A204.1 (cell line): Measurements from ENCODE around the gene IL1RAPL2.
"Not testable (repeated sequence)": the region's sequence is repeated elsewhere in the genome, so short reads cannot be mapped to it uniquely, and the experiment has no call there.

Experiments used
- FAIRE-seq: peaks from 2 replicates; lab custom pipeline; 2012; peaks lifted over from hg19 to GRCh38; lab: Jason Lieb, UNC

Gene IL1RAPL2

DNA sequence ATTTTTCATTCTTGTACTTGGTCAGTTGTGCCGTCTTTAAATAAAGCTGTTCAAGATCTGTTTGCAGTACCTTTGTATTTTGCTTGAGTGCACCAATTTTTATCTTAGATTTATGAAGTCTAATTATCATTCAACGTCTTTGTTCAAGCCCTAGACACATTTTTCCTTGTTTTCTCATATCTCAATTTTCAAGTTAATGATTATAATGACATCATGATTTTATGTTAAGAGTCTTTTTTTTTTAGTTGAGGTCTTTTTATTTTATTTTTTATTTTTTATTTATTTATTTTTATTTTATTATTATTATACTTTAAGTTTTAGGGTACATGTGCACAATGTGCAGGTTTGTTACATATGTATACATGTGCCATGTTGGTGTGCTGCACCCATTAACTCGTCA is 463.0 kb downstream of the IL1RAPL2 start:
- peak; percentile 3 for FAIRE-seq

DNA sequence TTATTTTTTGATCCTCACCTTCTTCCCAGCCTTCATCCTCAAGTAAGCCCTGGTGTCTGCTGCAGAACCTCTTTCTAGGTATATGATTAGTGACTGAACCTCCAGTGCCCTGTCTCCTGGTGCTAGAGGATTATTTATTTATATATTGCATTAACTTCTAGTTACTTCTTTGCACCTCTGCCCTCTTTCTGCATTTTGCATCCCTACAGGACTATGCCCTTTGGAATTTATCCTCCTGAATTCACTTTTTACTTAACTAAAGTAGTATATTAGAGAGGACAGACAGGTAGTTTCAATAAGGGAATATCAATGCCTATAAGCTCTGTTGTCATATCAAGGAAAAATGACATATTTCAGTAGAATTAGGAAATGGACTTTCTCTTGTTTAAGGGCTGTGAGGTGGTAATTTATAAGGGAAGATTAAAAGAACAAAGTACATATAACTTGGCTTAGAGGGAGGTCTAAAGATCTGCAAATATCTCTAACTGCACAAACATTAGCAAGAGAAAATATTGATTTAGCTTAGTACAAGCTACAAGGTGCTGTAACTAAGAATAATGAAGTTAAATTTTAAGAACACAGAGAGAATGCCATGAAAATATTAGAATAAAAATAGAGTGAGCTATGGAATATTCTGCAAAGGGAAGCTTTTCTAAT is 472.8 kb downstream of the IL1RAPL2 start:
- FAIRE-seq, result no peak

DNA sequence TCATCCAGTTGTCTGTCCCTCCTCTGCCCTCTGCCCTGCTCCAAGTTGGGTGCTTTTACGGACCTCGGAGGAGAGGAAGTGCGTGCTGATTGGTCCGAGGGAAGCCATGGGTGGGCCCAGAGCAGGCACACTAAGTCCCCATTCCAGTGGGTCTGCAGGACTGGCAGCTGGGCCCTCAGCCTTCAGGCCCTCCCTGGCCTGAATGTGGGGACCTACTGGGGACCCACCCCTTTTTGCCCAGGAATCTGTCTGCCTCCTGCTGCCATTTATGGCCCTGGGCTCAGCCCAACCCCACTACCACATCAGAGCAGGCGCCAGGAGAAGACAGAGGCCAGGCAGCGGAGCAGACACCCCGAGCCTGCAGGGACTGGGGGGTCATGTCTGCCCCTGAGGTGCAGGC is 484.9 kb downstream of the IL1RAPL2 start:
- FAIRE-seq, result no peak

DNA sequence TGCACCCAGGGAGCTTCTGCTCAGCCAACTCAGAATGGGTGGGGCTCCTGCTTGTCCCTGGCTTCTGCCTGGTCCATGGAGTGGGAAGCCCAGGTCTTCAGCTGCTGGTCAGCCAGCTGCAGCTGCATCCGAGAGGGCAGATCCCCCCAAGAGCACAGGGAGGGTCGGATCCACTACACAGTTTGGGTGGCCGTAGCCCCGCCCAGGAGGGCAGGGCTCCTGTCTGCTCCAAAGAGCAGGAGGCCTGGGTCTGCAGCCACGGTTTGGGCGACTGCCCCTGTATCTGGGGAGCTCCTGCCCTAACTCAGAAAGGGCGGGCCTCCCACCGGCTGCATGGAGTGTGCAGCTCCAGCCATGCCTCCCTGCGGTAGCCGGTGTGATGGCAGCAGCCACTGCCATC is 485.4 kb downstream of the IL1RAPL2 start:
- no peak for FAIRE-seq

DNA sequence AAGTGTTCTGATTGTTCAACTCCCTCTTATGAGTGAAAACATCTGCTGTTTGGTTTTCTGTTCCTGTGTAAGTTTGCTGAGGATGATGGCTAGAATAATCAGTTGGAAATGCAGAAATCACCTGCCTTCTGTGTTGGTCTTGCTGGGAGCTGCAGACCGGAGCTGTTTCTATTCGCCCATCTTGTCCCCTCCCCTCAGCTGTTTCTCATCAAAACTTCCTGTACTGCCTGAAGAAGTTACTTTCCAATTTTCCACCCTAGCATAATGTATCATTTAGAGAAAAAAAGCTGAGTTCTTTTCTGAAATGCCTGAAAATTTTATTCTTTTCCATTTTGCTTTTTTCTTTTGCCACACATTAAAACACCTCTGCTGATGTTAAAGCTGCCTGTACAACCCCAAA is 486.9 kb downstream of the IL1RAPL2 start:
- FAIRE-seq, result no peak

DNA sequence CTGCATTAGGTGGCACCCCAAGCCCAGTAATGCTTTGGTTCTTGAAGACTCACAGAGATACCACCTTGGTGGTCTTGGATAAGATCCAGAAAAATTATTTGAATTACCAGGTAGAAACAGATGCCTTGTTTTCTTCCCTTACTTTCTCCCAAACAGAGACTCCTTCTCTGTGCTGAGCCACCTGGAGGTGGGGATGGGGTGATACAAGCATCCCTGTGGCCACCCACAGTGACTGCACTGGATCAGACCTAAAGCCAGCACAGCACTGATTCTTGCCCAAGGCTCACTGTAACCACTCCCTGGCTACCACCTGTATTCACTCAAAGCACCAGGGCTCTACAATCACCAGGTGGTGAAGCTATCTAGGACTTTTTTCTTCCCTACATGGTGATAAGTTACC is 497.7 kb downstream of the IL1RAPL2 start:
- no peak for FAIRE-seq

DNA sequence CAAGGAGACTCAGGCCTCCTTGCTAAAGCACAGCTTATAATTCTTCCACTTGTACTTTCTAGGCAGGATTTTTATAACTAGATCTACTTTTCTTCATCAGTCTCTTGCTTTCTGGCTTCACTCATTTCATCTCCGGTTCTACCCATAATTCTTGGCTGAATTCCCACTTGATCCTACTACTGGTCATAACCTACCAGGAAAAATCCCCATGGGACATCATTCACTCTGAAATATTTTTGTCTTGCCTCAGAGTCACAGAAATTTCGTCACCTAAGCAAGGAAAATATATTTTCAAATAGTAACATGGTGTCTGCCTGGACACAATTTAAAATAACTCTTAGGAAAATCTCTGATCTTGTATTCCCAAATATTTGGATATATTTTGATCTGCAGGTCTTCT is 532.2 kb downstream of the IL1RAPL2 start:
- no peak for FAIRE-seq

DNA sequence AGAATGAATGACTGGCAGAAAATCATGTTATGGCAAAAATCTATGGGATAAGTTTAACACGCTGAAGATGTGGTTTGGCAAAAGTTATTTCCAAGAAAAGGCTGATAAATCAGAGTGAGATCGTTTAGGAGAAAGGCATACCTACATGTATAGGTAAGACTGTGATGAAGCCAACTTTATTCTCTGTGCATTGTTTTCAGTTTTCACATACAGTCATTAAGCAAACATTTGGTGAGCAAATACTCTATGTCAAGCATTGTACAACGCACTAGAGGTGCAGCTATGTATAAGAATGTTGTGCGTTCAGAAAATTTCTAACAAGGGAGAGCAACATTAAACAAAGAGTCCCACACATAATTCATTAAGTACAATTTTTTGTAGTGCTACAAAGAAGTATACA is 532.8 kb downstream of the IL1RAPL2 start:
- no peak for FAIRE-seq

DNA sequence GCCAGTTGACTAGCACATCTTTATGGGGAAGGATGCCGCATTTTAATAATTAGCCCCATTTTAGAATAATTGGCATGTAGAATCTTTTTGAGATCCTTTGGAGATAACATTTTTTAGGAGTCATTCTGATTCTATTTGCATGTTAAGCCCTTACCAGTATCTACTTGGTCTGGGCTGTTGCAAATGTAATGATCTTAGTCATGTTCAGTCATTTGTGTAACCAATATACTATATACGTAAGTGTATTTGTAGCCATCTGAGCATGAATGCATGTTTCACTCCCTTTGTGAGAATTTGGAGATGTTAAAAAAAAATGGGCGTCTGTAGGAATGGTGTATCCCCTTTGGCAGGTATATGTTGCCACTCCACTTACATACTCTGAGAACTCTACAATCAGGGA is 535.4 kb downstream of the IL1RAPL2 start:
- no peak for FAIRE-seq

DNA sequence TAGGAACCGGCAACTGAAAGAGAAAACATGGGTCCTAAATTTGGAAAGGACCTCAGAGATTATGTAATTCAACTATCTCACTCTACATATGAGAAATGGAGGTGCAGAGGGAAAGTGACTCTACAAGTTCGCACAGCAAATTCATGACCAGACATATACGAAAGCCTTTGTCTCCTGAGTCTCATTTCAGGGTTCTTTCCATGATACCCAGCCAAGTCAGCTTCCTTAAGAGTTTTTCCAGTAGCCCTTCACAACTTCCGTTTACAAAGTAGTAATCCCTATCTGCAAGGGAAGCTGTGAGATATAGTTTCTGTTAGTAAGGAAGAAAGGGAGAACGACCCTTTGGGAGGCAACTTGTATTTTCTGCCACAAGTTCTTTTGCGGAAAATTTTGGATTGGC is 543.9 kb downstream of the IL1RAPL2 start:
- FAIRE-seq, result no peak

DNA sequence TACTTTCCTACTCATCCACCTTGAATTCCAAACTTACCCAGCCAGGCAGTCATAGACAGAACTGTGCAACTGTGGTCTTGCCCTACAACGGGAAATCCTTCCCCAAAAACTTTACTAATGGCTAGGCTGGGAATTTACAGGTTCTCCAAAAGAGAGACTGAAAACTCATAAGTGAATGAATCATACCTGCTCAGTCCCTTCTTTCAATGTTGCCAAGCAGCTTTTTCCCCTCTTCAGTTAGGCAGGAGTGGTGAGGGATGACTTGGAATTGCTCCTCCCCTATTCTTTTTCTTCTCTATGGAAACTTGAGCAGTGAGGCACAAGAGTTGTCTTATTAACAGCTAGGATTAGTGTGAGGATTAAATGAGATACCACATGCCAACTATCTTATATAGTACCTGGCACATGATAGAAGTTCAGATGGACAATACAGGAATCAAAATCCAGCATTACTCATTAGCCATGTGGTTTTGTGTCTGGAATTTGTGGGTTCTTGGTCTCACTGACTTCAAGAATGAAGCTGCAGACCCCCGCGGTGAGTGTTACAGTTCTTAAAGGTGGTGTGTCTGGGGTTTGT is 548.6 kb downstream of the IL1RAPL2 start:
- no peak for FAIRE-seq

DNA sequence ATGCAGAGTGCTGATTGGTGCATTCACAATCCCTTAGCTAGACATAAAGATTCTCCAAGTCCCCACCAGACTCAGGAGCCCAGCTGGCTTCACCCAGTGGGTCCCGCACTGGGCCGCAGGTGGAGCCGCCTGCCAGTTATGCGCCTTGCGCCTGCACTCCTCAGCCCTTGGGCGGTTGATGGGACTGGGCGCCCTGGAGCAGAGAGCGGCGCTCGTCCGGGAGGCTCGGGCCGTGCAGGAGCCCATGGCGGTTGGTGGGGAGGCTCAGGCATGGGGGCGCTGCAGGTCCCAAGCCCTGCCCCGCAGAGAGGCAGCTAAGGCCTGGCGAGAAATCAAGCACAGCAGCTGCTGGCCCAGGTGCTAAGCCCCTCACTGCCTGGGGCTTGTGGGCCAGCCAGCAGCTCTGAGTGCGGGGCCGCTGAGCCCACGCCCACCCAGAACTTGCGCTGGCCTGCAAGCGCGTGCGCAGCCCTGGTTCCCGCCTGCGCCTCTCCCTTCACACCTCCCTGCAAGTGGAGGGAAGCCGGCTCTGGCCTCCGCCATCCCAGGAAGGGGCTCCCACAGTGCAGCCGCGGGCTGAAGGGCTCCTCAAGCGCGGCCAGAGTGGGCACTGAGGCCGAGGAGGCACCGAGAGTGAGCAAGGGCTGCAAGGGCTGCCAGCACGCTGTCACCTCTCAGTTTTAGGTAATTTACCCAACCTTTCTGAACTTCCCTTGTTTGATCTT is 549.8 kb downstream of the IL1RAPL2 start:
- FAIRE-seq, result not testable (repeated sequence)

DNA sequence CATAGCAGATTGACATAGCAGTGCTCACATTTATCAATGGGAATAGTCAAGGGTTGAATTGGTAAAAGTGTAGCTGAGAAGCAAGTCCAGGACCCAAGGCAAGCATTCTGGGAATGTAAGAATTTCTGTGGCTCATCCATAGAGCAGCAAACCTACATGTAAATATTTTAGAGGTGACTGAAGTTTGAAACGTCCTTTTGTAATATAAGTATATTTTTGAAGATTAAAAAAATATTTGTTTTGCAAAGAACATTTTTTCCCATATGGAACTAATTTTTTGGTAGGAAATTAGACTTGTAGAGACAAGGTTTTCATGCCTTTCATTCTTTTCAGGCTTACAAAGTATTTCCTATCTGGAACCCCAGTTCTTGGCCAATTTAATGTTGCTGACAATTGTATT is 550.5 kb downstream of the IL1RAPL2 start:
- FAIRE-seq, result no peak

DNA sequence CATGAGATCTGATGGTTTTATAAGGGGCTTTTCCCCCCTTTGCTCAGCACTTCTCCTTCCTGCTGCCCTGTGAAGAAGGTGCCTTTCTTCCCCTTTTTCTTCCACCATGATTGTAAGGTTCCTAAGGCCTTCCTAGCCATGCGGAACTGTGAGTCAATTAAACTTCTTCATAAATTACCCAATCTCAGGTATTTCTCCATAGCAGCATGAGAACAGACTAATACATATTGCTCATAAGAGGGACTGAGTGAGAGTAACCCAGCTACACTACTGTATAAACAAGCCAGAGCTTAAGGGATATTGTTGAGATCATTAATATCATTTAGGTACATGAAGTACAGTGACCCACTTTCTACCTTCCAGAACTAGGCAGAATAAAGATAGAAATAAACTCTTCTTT is 551.6 kb downstream of the IL1RAPL2 start:
- no peak for FAIRE-seq

DNA sequence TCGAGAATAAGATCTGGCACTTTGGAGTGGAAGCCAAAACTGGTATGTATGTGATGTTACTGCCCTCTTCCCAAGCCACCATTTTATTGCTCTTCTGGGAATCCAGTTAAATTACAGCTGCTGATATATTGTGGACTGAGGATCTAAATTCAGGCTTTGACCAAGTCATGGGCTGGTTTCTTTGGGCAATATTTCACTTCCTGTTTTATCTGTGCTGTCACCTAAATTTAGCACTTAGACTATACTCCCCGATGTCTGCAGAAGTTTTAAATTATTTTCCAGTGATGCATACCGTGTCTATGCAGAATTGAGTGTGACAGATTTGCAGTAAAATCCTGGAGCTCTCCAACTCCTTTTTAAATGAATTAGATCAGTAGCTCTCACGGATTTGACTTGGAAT is 554.5 kb downstream of the IL1RAPL2 start:
- no peak for FAIRE-seq

DNA sequence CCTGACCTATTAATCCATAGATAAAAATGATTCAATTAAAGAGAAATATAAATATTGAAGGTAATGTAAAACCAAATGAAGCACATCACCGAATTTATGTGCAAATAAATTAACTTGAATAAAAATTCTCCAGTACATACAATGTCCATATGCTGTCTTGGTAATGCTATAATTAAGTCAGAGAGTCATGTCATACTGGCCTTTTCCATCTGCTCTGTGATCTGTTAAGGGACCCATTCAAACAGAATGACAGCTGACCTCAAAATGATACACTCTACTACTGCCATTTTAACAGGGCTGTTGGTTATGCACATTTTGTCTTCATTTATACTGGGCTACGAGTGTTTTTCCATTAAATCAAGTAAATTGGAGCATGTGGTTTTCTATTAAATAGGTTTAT is 555.2 kb downstream of the IL1RAPL2 start:
- no peak for FAIRE-seq

DNA sequence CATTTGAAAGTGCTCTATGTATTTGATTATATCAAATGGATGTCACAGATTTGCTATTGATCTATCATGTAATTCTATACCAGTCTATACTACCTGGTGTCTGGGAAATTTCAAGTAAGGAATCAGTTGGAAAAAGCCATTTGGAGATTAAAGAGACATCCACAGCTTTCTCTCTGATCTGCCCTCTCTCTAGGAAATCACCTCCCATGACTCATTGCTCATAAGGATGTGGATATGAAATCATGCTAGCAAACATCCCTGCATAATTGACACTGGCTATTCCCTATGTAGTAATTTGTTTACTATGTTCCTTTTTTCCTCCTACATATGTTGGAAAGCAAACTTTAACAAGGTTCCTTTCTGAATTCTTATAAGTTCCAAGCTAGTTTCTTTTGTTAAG is 560.2 kb downstream of the IL1RAPL2 start:
- no peak for FAIRE-seq

DNA sequence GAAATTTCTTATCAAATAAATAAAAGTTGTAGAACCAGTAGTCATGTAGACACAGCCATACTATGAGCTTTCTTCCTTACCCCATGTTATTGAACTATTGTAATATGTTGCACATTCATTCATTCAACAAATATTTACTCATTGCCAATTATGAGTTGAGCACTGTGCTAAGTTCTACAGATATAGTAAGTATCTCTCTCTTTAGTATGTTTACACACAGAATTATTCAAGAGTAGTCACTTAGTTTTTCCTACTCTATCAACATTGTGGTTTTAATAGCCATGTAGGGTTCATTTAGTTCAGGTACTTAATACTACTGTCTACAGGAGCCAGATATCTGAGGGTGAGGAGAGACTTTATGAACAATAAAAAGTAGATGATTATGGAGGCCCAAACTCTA is 568.3 kb downstream of the IL1RAPL2 start:
- no peak for FAIRE-seq

DNA sequence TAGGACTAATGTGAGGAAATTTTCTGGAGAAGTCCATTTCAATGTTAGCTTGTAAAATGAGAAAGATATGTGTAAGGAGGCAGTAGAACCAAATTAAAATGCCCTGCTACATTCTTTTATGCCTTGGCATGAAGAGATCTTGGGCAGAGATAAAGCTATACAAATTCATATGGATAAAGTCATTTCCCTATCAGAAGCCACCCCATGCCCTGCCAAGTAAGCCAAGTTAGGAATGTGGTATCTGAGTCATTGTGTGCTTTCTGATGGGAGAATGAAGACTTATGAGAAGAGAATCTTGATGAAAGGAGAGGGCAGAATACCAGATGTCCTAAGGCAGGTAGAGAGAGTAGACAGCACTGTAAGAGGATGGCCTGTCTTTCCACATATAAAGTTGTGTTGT is 570.8 kb downstream of the IL1RAPL2 start:
- no peak for FAIRE-seq

DNA sequence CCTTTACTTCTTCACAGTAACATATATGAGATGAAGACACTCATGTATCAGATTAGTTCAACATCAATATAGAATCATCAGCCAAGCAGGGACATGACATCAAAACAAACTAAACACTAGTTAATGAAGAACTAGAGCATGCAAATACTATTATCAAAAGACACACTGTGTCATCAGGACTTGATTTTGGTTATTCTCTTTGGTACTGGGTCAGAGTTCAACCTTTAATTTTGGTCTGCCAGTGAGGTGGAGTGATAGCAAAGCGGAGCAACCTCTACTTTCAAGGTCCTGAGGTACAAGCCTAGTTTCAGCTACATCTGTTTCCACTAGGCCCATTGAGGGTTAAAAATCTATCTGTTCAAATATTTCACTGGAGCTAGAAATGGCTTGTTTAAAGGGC is 584.0 kb downstream of the IL1RAPL2 start:
- FAIRE-seq, result no peak

DNA sequence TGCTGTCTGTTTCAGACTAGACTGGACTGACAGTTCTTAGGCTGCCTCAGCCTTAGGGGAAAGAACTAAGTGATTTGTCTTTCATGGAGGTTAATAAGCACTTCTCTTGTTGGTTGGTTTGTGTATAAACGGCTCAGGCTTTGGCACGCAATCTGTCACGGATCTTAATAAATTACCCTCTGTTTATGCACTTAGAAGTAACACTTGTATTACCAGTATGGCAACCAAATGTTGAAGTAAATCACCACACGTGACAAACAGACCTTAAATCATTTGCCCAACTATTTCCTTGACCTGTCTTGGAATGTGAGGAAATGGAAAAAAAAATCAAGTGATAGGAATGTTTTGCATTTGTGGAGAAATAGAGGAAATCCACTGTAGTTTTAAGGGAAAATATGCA is 584.6 kb downstream of the IL1RAPL2 start:
- FAIRE-seq, result no peak

DNA sequence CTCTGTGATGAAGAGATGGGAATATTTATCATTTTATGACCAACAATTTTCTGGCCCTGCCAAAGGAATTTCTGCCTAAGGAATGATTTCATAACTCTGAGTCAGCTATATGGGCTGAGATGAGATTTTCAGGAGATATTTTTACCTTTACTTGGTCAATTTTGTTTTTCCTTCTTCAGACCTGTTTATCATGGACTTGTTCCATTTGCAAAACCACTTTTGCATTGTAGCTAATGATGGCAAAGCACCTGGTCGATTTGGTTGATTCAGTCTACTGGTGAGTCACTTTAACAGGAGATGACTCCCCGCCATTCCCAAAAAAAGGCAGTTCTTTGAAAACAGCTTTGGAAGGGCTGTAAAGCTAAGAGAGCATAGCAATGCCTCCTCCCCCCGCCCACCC is 601.2 kb downstream of the IL1RAPL2 start:
- no peak for FAIRE-seq

DNA sequence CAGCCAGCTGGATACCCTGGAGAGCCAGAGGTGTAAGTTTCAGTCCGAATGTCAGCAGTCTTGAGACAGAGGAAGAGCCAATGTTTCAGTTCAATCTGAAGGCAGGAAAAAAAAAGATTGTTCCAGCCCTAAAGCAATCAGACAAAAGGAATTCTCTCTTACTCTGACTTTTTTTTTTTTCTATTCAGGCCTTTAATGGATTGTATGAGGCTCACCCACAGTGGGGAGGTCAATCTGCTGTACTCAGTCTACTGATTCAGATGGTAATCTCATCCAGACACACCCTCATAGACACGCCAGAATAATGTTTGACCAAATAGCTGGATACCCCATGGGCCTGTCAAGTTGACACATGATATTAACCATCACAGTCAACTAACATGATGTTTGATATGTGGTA is 602.6 kb downstream of the IL1RAPL2 start:
- no peak for FAIRE-seq

DNA sequence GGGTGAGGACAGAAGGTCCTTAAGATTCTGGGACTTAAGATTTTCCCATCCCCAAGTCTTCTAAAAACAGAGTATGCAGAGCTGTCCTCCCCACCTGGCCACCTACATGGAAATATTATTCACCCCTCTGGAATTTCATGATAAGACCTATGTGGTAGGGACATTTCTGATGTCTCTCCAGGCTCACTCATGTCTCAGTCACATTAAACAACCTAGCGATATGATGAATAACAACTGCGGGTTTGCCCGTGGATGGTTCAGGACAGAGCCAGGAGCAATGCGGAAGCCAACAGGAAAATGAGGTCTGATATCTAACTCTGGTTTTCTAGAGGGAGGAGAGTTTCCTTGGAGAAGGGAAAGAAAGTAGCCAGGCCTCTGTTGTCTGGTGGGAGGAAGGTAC is 607.1 kb downstream of the IL1RAPL2 start:
- FAIRE-seq, result no peak
